T1000 (cell line): ENCODE measurements around the gene HIF1AN.

Experiments used
- DNase-seq: peaks from one replicate; lab custom pipeline; 2025; ENCODE audit warnings: mixed read lengths; lab: John Stamatoyannopoulos, UW

The HIF1AN gene

GRCh38 chr10:100535715-100536353, at the start of gene HIF1AN:
Gene HIF1AN (plus strand): TSS chr10:100535943. CDS start chr10:100535959, 16 bp downstream.
- DNase-seq, result peak; percentile 81

DNA sequence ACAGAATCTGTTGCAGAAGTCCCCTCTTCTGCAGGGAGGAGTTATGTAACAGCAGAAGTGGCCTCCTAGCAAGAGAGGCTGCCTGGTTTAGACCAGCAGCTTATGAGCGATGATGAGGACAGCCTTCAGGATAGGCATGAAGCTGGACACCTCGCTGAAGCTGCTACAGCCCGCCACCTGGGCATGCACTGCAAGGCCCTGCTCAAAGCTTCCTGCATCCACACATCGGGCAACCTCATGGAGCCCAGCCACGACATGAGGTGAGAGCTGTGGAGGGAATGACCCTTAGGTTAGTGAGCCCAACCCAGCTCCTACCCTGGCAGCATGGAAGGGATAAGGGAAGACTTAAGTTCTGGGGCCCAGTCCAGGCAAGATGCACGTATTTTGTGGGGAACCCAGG, 48.2 kb upstream of the HIF1AN start:
- DNase-seq, result no peak

GRCh38 chr10:100489396-100489795, 46.3 kb upstream of the HIF1AN start:
- no peak for DNase-seq

DNA sequence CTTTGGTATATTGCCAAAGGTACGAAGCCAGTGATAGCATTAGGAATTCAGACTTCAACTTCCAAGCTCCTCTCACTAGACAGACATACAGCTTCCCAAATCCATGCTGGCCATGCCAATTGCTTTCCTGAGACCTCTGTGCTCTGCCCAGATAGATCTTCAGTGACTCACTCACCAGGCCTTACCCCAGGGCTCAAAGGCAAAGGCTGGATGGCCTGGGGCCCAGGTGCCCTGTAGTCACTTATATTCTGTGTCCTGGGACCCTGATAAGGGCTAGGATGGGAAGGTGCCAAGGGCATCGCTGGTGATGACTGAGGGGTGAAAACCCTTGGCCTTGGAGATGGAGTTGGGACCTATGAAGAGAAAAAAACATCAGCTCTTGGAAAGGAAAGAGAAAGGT, 45.2 kb upstream of the HIF1AN start:
- DNase-seq, result no peak

GRCh38 chr10:100496567-100496966, 39.2 kb upstream of the HIF1AN start:
- DNase-seq, result no peak

DNA sequence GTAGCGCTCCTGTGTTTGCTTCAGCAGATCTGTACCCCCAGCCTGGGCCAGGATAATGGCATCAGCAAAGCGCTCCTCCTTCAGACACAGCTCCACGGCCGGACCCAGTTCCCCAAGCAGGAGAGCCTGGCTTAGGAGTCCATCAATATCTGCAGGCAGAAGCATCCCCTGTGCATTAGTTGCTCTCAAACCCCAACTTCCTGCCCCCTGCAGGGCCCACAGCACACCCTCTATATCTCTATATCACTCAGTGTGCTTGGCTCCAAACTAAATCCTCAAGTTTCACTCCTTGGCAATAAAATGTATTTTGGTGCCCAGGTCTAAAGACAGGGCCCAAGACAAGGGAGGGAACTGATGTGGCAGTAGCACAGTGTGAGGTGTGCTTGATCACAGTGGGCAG, 37.7 kb upstream of the HIF1AN start:
- no peak for DNase-seq

DNA sequence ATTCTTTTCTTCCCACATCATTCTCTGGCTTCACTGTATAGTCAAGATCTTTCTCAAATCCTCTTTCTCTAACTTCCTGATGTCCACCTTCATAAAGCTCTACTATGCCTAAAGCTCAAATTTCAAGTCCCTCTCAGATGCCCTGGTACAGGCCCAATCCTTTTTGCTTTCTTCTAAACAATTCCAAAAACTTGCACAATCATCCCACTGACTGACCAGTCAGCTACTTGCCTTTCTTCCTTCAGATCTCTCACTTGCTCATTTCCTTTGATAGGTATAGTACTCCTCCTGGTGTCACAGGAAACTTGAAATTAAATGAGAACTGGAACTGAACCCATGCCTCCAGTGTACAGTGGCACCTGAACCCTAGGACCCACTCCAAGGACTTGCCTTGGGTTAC, 34.3 kb upstream of the HIF1AN start:
- DNase-seq, result no peak

DNA sequence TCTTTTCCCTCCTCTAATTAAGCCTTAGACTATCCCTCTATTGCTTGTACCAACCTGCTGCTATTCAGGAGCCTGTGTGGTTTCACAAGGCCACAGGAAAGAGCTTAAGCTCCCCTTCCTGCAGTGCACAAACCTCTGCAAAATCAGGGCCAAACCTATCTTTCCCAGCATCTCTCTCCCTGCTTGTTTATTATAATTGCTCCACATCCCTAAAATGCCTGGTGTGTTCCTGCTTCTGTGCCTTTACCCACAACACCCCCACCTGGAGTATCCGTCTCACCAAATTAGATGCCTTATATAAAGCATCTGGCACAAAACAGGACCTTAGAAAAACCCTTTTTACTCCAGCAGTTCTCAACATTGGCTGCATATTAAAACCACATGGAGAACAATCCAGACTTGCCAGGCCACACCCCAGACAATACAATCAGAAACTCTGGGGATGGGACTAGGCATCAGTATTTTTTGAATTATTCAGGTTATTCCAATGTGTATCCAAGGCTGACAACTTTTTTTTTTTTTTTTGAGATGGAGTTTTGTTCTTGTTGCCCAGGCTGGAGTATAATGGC, 32.7 kb upstream of the HIF1AN start:
- no peak for DNase-seq

DNA sequence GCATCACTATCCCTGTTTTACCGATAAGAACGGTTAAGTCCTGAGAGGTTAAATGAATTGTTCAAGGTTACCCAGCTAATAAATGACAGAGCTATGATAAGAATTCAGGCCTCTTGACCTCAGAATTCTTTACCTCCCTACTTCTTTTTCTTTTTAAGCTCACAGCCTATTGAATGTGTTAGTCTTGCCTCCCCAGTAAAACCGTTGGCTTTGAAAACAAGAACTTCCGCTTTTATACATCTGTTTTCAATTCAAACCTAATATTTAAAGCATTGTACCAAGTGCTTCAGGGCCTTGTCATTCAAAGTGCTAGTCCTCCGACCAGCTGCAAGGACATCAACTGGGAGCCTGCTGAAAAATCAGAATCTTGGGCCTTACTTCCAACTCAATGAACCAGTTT, 31.6 kb upstream of the HIF1AN start:
- no peak for DNase-seq

- no peak for DNase-seq
Observed at GRCh38 chr10:100505164-100505563, 30.6 kb upstream of the HIF1AN start.

DNA sequence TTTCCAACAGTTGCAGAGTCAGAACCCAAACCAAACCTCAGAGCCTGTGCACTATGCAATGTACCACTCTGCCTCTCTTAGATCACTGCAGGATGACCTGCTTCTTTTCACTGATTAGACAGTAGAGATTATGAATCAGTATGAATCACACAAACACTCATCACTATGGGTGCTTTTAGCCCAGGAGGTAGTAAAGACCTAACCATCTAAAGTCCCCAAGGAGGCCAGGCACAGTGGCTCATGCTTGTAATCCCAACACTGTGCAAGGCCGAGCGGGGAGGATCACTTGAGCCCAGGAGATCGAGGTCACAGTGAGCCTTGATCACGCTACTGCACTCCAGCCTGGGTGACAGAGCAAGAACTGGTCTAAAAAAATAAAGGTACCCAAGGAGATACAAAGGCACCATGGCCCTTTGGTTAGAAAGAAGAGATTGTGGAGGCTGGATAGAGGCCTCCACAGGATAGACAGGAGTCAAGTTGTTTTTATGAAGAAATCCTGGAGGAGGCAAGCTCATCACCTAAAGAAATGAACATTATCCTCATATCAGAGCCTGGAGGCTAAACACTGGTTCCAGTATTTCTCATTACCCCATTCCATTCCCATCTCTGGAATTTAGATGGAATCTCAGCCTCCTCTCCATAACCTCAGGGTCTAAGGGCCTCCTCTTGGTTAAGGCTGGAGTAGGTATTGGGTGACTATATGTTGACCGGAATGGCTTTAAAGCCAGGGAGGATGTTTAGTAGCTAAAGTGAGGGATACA, 29.0 kb upstream of the HIF1AN start:
- DNase-seq, result peak; percentile 42

GRCh38 chr10:100507357-100507732, 28.4 kb upstream of the HIF1AN start:
- no peak for DNase-seq

- no peak for DNase-seq
Observed at GRCh38 chr10:100508266-100508665, 27.5 kb upstream of the HIF1AN start.

- no peak for DNase-seq
Observed at GRCh38 chr10:100508691-100509150, 27.0 kb upstream of the HIF1AN start.

DNA sequence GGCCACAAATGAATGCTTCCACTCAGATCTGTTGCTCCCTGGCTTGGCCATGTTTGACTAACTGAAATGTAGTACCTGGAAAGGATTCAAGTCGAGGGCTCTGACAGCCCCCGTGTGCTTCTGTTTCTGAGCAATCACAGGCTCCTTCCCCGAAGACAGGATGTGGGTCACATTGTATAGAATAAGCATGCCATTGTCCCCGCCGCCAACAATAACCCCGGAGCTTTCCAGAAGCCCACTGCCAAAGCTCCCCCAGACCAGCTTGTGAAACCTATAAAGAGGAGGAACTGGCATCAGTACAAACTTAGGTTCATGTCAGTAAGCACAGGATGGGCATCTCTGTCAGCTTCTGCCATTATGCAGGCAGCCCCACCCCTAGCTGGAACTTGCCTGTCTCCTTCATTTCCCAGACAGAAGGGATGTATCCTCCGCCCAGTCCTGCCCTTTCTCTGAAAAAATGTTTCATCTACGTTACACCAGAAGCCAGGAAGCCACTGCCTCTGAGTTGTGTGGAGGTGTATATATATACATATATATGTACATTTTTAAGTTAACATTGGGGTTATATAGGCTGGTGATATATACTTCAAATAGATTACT, 26.4 kb upstream of the HIF1AN start:
- no peak for DNase-seq

DNA sequence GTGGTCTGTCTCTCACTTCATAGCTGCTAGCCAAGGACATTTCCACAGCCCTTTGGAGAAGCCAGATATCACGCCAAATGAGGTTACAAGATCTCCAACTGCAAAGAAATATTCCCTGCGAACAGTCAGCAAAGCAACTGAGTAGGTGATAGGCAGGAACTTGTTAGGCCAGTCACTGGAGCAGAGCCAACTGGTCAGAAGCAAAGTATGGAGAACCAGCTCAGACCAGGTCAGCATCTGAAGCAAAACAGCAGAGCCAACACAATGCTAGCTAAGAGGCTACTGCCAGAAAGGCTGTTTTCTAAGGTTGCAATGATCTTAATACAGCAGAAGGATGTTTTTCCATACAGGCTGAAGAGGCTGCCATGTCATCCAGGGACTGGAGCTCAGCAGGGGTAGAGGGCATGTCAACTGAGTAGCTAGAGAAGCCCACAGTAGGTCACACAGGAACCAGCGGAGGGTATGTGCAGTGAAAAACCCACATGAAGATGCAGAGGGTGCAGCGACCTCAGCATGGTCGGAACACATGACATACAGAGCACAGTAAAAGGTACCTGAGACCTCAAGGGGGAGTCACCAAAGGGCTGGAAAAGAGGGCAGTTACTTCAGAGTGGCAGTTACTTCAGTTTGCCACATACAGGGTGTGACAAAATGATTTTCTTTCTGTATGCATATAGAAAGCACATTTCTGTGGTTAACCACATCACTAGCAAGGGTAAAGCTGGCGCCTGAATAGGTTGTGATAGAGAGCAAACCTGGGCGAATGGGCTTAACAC, 25.0 kb upstream of the HIF1AN start:
- no peak for DNase-seq

GRCh38 chr10:100515612-100516011, 20.1 kb upstream of the HIF1AN start:
- DNase-seq, result no peak

GRCh38 chr10:100516847-100517246, 18.9 kb upstream of the HIF1AN start:
- DNase-seq, result no peak

GRCh38 chr10:100518761-100519241, 16.9 kb upstream of the HIF1AN start:
- no peak for DNase-seq

GRCh38 chr10:100519311-100520051, 16.3 kb upstream of the HIF1AN start, which contains the start of gene SEC31B:
Gene SEC31B (minus strand): TSS chr10:100519861. CDS start chr10:100516952, 2,909 bp downstream.
- no peak for DNase-seq

DNA sequence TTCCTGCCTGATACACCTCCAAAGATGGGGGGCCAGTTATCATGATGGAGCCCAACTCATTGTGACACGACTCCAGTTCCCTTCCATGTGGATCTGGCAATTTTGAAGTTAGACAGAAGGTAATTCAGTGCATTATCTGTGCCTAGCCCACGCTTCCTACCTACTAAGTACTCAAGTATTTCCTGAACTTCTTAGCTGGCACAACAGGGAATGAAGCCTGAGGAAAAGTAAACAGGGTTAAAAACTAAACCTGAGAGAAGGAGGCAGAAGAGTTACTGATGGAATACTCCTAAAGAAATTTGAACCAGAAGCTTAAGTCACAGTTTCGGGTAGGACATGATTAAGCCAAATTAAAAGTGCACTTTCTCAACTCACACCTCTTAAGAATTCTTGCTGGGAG, 14.9 kb upstream of the HIF1AN start:
- no peak for DNase-seq
